HG02943 (cell line): ENCODE data around the gene CCDC85C.

ENCODE experiments used
- ATAC-seq: cut with Tn5 transposase; IDR thresholded peaks from one replicate; pipeline ENCODE4 v1.9.1; 2021; ENCODE audit warnings: mild to moderate bottlenecking, low read depth, moderate library complexity; ENCODE audit not compliant: unreplicated experiment

The CCDC85C gene

GRCh38 chr14:99562856-99563748 is 40.9 kb downstream of the CCDC85C start:
- no peak for ATAC-seq

- ATAC-seq: no peak
Observed at GRCh38 chr14:99561864-99562263, 42.1 kb downstream of the CCDC85C start.

DNA sequence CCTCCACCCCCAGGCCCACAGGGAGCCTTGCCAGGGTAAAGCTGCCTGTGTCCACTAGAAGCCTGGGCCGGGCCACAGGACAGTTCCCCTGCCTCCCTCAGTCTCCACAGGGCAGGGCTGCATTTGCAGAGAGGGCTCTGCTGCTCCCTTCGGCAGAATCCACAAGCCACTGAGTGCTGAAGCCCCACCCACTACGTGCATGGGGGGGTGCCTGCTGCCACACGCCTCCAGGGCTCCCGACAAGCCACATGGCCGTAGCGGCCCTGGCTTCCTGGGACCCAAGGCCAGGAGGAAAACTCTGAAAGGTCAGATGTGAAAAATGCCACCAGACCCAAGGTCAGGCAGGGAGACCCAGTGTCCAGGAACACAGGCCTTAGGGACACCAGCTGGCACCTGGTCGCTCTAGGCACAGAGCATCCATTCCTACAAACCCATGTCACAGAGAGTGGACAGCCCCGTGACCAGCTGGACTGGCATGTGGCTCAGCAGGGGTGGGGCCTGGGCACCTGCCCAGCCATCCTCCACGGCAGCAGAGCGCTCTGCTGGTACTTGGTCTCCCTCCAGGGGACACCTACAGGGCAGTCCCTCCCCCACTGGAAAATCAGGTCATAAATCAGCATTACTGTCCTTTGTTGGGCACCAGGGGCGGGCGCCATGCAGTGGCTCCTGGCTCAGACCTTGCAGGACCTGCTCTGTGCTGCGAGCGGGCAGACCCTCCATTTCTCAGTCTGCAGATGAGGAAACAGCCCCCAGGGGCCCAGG is 42.9 kb downstream of the CCDC85C start:
- ATAC-seq: no peak

DNA sequence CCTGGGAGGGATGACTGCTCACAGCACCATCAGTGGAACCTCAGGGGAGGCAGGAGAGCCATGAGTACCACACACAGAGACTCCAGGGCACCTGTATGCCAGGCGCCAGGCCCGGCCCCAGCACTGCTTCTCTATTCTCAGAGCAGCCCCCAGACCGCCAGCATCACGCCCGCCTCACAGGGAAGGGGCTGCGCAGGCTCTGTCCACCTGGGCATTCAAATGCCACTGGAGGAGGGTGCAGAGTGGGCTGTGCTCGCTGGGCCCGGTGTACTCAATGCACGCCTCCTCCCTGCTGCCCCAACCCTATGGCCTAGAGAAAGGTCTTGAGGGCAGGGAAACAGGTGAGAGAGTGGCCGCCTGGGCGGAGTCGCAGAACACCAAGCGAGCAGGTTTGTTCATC is 43.6 kb downstream of the CCDC85C start:
- no peak for ATAC-seq

- no peak for ATAC-seq
Observed at GRCh38 chr14:99559286-99559990, 44.6 kb downstream of the CCDC85C start.

DNA sequence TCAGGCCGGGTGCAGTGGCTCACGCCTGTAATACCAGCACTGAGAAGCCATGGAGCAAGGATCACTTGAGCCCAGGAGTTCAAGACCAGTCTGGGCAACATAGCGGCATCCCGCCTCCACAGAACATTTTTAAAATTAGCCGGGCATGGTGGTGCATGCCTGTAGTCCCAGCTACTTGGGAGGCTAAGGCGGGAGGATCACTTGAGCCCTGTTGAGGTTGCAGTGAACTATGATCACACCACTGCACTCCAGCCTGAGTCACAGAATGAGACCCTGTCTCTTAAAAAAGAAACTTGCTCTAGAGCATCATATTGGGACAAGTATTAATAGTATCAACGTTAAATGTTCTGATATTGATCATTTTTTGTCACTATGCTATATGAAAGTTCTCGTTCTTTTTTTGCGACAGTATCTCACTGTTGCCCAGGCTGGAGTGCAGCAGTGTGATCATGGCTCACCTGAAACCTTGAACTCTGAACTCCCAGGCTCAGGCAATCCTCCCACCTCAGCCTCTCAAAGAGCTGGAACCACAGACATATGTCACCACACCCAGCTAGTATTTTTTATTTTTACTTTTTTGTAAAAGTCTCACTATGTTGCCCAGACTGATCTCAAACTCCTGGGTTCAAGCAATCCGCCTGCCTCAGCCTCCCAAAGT is 47.7 kb downstream of the CCDC85C start:
- no peak for ATAC-seq

GRCh38 chr14:99554757-99555531 is 49.1 kb downstream of the CCDC85C start:
- no peak for ATAC-seq

GRCh38 chr14:99554184-99554583 is 49.8 kb downstream of the CCDC85C start:
- ATAC-seq: no peak

DNA sequence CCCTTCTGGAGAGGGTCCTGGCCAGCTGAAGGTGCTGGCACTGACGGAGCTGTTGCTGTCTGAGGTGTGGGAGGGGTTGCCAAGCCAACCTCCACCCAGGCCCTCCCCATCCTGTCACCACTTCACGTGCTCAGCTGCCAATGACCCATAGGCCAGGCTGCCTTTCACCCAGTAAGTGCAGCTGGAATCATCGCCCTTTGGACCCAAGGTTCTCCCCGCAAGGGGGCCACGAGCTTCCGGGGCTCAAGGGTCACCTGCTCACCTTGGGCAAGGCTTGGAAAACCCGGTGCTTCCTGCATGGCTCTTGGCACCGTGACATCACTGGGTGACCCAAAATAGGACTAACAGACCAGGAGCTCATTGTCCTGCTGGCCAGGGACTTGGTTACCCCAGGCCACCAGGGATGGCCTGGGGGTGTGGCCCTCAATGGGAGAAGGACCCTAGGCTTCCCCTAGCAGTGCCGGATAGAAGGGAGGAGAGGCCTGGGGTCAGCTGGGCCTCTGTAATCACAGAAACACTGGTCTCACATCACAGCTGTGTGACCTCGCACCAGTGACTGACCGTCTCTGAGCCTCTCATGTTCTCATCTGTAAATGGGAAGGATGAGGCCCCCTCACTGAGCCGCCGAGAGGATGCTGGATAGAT is 51.3 kb downstream of the CCDC85C start:
- ATAC-seq: no peak

DNA sequence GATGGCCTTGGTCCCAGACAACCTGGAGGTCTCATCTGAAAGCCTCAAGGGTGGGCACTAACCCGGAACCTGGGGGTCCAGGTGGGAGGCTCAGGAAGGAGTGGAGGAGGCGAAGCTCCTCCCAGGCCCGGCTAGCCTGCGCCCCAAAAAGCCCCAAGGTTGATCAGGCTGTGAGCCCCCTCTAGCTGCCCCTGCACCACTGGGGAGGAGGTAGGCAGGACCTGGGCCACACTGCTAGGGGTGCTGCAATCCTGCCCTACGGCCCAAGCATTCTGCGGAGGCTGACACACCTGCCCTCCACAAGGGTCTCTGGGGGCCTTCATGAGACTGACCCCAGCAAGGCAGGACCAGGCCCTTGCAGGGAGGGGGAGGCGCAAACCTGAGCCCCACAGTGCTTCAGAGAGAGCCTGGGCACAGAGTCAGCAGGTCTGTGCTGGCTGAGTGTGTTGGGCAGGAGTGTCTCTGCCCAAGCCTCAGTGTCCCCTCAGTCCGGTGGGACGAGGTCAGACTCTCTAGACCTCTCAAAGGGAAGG is 51.9 kb downstream of the CCDC85C start:
- ATAC-seq: no peak

DNA sequence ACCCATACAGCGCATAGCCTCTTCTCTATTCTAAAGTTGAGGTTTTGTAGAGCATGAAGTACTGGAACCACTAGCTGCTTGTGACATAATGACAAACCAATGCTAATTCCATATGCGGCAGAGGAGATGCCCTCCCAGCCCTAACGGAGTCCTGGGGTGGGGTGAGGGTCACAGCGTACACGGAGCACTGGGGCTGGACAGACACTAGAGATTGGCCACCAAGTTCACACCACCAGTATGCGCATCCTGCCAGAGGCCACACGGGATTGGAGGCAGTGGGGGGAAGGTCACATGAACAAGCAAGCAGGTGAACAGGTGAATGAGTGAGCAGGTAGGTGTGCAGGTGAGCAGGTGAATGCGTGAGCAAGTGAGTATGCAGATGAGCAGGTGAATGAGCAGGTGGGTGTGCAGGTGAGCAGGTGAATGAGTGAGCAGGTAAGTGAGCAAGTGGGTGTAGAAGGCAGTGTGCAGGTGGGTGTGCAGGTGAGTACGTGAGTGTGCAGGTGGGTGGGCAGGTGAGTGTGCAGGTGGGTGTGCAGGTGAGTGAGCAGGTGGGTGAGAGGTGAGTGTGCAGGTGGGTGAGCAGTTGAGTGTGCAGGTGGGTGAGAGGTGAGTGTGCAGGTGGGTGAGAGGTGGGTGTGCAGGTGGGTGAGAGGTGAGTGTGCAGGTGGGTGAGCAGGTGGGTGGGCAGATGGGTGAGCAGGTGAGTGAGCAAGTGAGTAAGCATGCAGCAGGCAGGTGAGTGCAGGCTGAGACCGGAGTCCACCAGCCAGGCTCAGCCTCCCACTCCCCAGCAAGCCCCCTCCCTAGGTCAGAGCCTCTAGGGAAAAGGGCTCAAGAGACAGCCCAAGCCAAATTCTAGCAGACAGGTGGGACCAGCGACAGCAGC is 52.7 kb downstream of the CCDC85C start:
- ATAC-seq: no peak

GRCh38 chr14:99550387-99550992 is 53.5 kb downstream of the CCDC85C start:
- ATAC-seq: no peak

- no peak for ATAC-seq
Observed at GRCh38 chr14:99549684-99550083, 54.3 kb downstream of the CCDC85C start.

DNA sequence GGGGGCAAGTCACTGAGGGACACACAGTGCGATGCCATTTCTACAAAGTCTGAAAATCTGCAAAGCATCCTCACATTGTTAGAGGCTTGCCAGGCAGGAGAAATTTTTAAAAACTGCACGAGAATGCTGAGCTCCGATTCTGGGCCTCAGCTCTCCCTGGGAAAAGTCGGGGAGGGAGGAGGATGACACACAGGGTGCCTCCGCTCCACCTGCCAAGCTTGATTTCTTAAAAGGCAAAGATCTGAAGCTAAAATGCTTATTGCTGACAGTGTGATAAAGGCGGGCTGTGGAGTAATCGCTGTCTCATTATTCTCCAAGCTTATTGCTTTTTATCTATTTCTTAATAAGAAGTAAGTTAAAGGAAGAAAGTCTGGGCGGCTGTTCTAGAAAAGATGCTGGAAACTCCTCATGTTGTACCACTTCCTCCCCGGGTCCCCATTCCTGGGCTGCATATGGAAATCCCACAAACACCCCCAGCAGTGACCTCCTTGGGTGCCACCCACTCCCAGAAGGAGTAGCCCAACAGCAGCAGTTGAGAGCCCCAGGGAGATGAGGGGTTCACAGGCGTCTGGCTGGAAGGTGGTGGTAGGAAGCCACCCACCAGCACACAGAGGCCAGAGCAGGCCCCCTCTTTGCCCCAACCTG is 55.0 kb downstream of the CCDC85C start:
- ATAC-seq: no peak

DNA sequence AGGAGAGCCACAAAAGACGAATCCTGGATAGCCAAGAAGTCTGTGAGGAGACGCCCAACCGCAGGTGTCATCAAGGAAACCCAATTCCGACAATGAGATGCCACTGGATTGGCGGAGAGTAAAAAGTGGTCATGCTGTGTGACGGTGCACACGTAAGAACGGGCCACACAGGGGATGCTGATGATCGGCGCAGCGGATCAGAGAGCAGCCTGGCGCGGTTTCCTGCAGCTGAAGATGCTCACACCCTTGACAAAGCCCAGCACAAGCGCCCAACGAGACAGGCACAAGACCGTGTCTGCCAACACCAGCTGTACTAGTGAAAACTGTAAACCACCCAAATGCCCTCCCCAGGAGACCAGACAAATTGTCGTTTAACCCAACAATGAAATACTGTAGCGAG is 55.8 kb downstream of the CCDC85C start:
- no peak for ATAC-seq

- no peak for ATAC-seq
Observed at GRCh38 chr14:99546234-99546879, 57.6 kb downstream of the CCDC85C start.

GRCh38 chr14:99545586-99545985 is 58.4 kb downstream of the CCDC85C start:
- ATAC-seq: no peak
